NCI-H526 treated with DMSO at 0.1 percent for 48 hours (cell line): ENCODE measurements around the gene NAV2.

Source experiments
- DNase-seq: peaks from one replicate; lab custom pipeline; 2025; lab: John Stamatoyannopoulos, UW

Gene NAV2

DNA sequence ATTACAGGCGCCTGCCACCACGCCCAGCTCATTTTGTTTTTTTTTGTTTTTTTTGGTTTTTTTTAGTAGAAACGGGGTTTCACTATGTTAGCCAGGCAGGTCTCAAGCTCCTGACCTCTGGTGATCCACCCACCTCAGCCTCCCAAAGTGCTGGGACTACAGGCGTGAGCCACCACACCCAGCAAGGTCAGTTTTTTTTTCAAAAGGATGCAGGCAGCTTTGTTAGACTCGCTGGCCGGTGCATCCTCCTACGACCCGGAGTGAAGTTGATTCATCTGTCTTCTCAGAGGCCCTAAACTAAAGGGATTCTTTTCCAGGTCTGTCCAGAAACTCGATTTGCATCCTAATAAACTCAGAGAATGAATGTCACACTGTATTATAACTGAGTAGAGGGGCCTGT, 265.3 kb downstream of the NAV2 start:
- peak; percentile 42 for DNase-seq

GRCh38 chr11:19978668-19979518, 266.3 kb downstream of the NAV2 start:
- peak; percentile 29 for DNase-seq

GRCh38 chr11:19979519-19979845, 266.8 kb downstream of the NAV2 start:
- peak; percentile 90 for DNase-seq

GRCh38 chr11:19980388-19980787, 267.8 kb downstream of the NAV2 start:
- DNase-seq, result no peak

DNA sequence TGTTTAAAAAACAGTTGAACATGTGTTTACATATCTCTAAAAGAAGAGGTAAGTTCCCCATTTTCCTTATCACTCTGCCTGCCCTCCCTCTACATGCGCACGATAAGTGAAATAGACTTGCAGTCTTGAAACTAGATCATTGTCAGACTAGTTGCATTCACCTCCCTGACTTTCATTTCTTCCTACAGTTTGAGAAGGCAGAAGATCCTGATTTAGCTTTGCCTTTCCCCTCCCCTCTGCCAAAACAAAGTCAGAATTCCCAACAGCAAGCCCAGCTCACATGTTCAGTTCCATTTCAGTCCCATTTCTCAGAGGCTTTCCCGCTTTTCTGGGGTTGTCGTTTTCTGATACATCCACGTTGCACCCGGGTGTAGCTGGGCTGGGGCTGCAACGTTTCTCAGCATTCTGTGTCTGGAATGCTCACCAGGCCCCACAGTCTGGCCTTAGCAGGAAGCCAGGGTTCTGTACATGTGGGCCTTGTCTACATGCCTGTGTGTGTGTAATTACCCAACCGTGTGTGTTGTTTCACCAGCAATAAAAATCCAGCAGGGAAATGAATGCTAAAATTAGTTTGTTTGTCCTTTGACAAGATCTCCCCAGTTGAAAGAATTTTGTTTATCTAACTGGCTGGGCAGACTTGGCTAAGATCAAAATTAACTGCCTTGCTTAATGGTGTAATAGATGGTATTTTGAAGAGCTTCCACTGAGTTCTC, 268.5 kb downstream of the NAV2 start:
- DNase-seq, result peak; percentile 72

GRCh38 chr11:19982774-19983495, 270.3 kb downstream of the NAV2 start:
- DNase-seq, result no peak

GRCh38 chr11:19984048-19984742, 271.6 kb downstream of the NAV2 start:
- no peak for DNase-seq

GRCh38 chr11:19985111-19985510, 272.5 kb downstream of the NAV2 start:
- DNase-seq, result no peak

- DNase-seq, result peak; percentile 81
These were observed 274.7 kb downstream of the NAV2 start for GRCh38 chr11:19987331-19987801.

- DNase-seq, result no peak
These were observed 276.0 kb downstream of the NAV2 start for GRCh38 chr11:19988598-19988997.

DNA sequence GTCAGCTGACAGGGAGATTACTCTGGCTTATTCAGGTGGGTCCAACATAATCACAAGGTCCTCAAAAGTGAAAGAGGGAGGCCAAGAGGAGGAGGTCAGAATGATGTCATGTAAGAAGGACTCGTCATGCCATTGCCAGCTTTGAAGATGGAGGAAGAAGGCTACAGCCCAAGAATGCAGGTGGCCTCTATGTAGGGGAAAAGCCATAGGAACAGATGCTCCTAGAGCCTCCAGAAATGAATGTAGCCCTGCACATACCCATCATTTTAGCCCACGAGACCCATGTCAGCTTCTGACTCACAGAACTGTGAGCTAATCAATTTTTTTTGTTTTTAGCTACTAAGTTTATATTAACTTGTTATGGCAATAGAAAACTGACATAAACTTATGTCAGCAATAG, 276.6 kb downstream of the NAV2 start:
- no peak for DNase-seq

GRCh38 chr11:19992162-19992561, 279.5 kb downstream of the NAV2 start:
- no peak for DNase-seq

- no peak for DNase-seq
These were observed 280.4 kb downstream of the NAV2 start for GRCh38 chr11:19992998-19993397.

GRCh38 chr11:19994672-19995071, 282.0 kb downstream of the NAV2 start:
- no peak for DNase-seq

DNA sequence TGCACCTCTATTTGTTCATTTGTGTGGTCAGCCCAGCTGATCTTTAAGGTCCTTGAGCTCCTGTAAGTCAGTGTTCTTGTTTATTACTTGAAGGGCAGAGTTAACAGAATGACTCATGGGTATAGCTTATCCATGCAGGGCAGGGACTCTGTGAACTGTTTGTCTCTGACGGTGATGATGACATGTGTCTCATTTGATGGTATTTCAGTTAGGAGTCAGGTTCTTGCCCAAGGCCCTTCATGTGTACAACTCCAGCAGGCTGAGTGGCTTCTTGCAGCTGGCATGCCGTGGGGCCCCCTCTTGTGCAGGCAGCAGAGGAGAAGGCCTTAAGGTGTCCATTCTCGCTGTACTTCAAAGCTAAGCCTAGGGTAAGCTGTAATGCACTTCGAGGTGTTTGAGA, 282.5 kb downstream of the NAV2 start:
- DNase-seq, result no peak

DNA sequence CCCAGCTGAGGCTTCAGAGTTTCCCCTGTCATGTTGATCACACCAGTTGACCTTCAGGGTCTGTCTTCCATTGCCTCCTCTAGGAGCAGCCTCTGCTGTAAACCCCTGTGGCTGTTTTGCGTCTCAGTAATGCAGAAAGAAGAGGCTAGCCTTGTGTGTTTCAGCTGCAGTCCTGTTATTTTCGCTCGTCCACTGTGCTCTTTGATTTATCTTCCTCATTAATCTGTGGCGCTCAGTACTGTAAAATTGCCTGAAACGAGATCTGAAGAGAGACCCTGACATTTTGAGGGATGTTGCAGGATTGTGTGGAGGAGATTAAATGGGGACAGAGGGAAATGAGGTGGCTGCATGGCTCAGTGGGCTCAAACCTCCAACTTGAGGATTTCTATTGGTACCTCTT, 283.9 kb downstream of the NAV2 start:
- DNase-seq, result no peak

DNA sequence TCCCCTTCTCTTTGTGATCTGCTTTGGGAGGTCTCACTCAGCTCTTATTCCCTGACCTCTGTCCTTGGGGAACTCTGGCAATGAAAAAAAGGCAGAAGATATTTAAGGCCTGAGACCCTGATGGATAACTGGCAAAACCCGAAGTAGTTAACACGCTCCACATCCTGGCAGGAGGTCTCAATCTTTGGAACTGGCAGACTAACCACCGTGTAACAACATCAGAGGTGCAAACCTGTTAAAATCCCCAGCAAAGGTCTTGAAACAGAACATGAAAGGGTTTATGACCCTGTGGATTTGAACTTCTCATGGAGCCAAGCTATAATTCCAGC, 287.3 kb downstream of the NAV2 start:
- DNase-seq, result no peak

DNA sequence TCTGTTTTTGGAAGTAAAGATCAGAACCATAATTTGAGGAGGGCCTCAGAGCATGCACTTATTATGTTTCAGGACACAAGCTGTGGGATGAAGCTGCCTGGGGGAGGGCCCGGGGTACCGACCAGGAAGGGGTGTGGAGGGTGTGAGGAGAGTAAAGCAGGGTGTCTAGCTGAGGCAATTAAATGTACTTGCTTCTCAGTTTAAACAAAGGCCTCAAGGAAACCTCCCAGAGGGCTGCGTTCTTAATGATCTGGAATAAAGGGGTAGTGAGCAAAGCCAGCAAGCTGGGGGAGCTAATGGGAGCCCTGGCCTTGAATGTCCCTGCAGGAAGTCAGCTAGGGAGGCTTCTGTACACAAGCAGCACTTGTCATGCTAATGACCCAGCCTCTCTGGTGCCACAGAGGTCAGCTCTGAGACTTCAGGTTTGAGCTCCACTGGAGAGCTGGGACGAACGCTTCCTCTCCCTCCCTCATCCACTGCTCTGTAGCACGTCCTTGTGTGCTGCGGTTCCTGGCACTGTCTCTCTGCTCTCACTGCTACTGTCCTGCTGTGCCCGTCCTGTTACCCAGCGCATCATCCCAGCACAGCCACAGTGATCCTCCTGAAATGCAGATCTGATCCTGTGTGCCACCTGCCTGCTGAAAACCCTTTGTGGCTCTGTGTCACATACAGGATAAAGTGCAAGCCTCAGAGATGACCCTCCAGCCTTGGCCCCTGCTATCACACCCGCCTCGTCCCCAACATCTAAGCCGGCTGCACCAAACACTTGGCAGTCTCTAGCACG, 287.9 kb downstream of the NAV2 start:
- DNase-seq, result peak; percentile 72

DNA sequence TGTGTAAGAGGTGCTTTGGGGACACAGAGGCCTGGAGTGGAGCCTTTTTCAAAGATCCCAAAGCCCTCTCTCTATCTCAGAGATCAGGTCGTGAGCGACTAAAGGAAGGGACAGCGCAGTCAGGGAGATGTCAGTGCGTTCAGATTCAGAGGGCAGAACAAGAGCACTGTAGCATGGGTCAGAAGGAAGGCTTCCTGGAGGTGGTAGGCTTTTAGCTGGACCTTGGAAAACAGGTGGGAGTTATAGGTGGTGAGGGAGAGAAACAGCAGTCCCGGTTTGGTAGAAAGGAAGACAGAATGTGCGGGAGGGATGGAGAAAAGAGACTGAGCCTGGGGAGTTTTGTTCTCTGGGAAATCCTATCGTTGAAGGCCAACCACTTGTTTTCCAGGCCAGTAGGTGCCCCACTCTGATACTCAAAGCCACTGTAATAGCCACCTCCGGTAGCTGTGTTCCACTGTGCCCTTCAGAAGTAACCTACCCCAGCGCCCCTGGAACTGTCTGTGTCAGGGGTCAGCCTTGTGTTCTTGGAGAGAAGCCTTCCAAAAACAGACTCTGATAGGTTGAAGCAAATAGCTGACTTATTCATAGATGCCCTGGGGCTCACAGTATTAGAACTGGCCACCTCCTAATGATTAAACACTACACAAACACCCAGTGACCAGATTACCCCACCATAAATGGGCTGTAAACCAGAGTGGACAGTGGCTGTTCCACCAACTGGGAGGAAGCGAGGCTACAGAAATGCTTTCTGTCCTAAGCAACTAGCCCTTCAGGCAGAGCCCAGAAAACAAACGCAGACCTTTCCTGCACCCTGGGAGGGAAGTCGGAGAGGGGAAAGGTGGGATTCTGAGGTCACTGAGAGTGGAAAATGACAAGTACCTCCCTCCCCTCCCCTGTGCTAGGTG, 289.9 kb downstream of the NAV2 start:
- DNase-seq, result no peak

DNA sequence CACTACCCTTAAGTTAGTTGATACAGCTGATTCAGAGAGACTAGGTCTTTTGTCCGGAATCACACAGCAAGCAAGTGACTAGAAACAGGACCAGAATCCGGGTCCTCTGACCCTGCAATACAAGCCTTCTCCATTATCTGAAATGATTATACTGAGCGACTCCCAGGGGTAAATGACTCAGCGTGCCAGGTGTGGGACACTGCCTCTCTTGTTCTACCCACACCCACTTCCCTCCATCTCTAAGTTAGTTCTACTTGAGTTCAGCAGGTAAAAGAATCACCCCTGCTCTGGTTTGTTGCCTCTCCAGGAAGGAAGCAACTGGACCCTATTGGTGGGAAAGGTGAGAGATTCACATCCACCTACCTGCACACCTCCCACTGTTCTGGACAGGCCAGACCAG, 290.7 kb downstream of the NAV2 start:
- no peak for DNase-seq
